ENCODE measurements around the gene VPS13D.

VPS13D gene

GRCh38 chr1:12282142-12282541 lies 52.3 kb downstream of the VPS13D start:
- Histone ChIP-seq H3K4me3 (IDR thresholded peaks at IDR 0.05; ENCODE audit: insufficient read depth, low read depth, low read length) (no peak overlapping the region), H3K9ac (no peak overlapping the region), H3K4me2 (no peak overlapping the region), H3K27me3 (ENCODE audit: insufficient read depth, low read depth) (no peaks in the 10 kb centered on the region), H3K79me2 (ENCODE audit: insufficient read depth, low read depth) (no peaks in the 10 kb centered on the region), H3K27ac (no peak overlapping the region), H3K36me3 (ENCODE audit: insufficient read depth) (no peaks in the 10 kb centered on the region), H3K4me1 (ENCODE audit: low read depth, poor library complexity, severe bottlenecking) (no peaks in the 10 kb centered on the region), H2AFZ (ENCODE audit: low read depth) (no peak overlapping the region), H4K20me1 (ENCODE audit: insufficient read depth) (no peaks in the 10 kb centered on the region)
- TF ChIP-seq CTCF (conservative IDR thresholded peaks at IDR 0.05; ENCODE audit: low read depth, low read length): no peak

GRCh38 chr1:12284486-12284885 lies 54.7 kb downstream of the VPS13D start:
- Histone ChIP-seq H3K79me2 (ENCODE audit: insufficient read depth, low read depth) (no peaks in the 10 kb centered on the region), H3K9ac (no peak overlapping the region), H4K20me1 (ENCODE audit: insufficient read depth) (no peaks in the 10 kb centered on the region), H3K4me3 (IDR thresholded peaks at IDR 0.05; ENCODE audit: insufficient read depth, low read depth, low read length) (no peak overlapping the region), H3K27ac (no peak overlapping the region), H3K36me3 (ENCODE audit: insufficient read depth) (no peaks in the 10 kb centered on the region), H3K4me2 (no peak overlapping the region), H2AFZ (ENCODE audit: low read depth) (no peak overlapping the region), H3K4me1 (ENCODE audit: low read depth, poor library complexity, severe bottlenecking) (peaks cover 5% of the 10 kb centered on the region), H3K27me3 (ENCODE audit: insufficient read depth, low read depth) (no peaks in the 10 kb centered on the region)
- TF ChIP-seq CTCF (conservative IDR thresholded peaks at IDR 0.05; ENCODE audit: low read depth, low read length): no peak

- Histone ChIP-seq H3K27ac (no peak overlapping the region), H4K20me1 (ENCODE audit: insufficient read depth) (no peaks in the 10 kb centered on the region), H3K79me2 (ENCODE audit: insufficient read depth, low read depth) (no peaks in the 10 kb centered on the region), H3K9ac (no peak overlapping the region), H3K4me2 (no peak overlapping the region), H3K27me3 (ENCODE audit: insufficient read depth, low read depth) (no peaks in the 10 kb centered on the region), H2AFZ (ENCODE audit: low read depth) (no peak overlapping the region), H3K36me3 (ENCODE audit: insufficient read depth) (no peaks in the 10 kb centered on the region), H3K4me3 (IDR thresholded peaks at IDR 0.05; ENCODE audit: insufficient read depth, low read depth, low read length) (no peak overlapping the region), H3K4me1 (ENCODE audit: low read depth, poor library complexity, severe bottlenecking) (peaks cover 5% of the 10 kb centered on the region)
- TF ChIP-seq CTCF (conservative IDR thresholded peaks at IDR 0.05; ENCODE audit: low read depth, low read length): no peak
Observed at GRCh38 chr1:12285496-12286143, 55.8 kb downstream of the VPS13D start.

DNA sequence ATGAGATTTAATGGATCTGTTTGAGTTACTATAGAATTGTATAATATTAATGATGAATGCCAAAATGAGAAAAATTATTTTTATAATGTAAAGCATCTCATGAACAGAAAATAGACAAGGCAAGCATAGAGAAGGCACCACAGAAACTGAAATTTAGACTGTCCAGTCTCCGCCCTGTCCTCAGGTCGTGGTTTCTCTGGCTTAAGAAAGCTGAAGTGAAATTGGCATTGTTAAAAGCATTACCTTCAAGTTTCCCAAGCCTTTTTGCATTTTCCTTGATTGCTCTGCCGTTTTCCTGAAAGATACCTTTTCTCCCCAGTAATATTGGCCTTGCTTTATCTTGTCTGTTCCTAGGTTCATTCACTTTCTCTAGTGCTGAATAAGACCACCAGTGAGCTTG lies 58.0 kb downstream of the VPS13D start:
- Histone ChIP-seq H3K4me1 (ENCODE audit: low read depth, poor library complexity, severe bottlenecking) (peaks cover 5% of the 10 kb centered on the region), H3K79me2 (ENCODE audit: insufficient read depth, low read depth) (no peaks in the 10 kb centered on the region), H3K36me3 (ENCODE audit: insufficient read depth) (no peaks in the 10 kb centered on the region), H2AFZ (ENCODE audit: low read depth) (no peak overlapping the region), H3K27ac (no peak overlapping the region), H3K4me2 (no peak overlapping the region), H3K4me3 (IDR thresholded peaks at IDR 0.05; ENCODE audit: insufficient read depth, low read depth, low read length) (no peak overlapping the region), H3K9ac (no peak overlapping the region), H3K27me3 (ENCODE audit: insufficient read depth, low read depth) (no peaks in the 10 kb centered on the region), H4K20me1 (ENCODE audit: insufficient read depth) (no peaks in the 10 kb centered on the region)
- no peak for TF ChIP-seq CTCF (conservative IDR thresholded peaks at IDR 0.05; ENCODE audit: low read depth, low read length)
